ENCODE data around the gene ENTHD1. TPM values are rescaled to one million over a fixed set of nuclear protein-coding genes. Genes with fewer than 3 reads are reported as not detected.

Gene ENTHD1
- total and polyA plus RNA-seq, 2 donors (not counting 3 experiments of a cell fraction or from before 2014, with no cell fraction given): not detected

- H3K9me3 ChIP-seq (replicated peaks; ENCODE audit: control insufficient read depth, insufficient read depth, low read length): no peaks in the 10 kb centered on the region
- POLR2A ChIA-PET: no interaction called here
- no TSS peak for BruUV-seq (replicated peaks)
Observed at GRCh38 chr22:39872548-39872947, 21.0 kb downstream of the ENTHD1 start.

More at GRCh38 chr22:39872548-39872947, 21.0 kb downstream of the ENTHD1 start:
- H4K20me1 ChIP-seq (replicated peaks; ENCODE audit: control insufficient read depth, extremely low read depth, insufficient read depth, low read length): no peaks in the 10 kb centered on the region
- H3K4me1 ChIP-seq (ENCODE audit: control insufficient read depth, extremely low read depth, insufficient read depth, low read length): no peaks in the 10 kb centered on the region
- H3K79me2 ChIP-seq (ENCODE audit: control insufficient read depth, insufficient read depth, low read length): no peaks in the 10 kb centered on the region
- TF ChIP-seq MAX (IDR thresholded peaks at IDR 0.05; ENCODE audit: insufficient read depth, insufficient read length): no peak
- TF ChIP-seq FOS (IDR thresholded peaks at IDR 0.05; ENCODE audit: borderline replicate concordance, insufficient read depth, low read length): no peak
- no peak for TF ChIP-seq POLR2A (IDR thresholded peaks at IDR 0.05; ENCODE audit: low read depth, low read length)
- no peak for TF ChIP-seq EZH2 (IDR thresholded peaks at IDR 0.05; ENCODE audit: borderline replicate concordance, low read depth, low read length, severe bottlenecking)
- no peak for TF ChIP-seq CTCF (IDR thresholded peaks at IDR 0.05; ENCODE audit: extremely low read depth in 1 of 2, insufficient read depth in 1 of 2, low read depth in 1 of 2, low read length in 2 of 2)
- TF ChIP-seq MYC (IDR thresholded peaks at IDR 0.05; ENCODE audit: low read depth, low read length): no peak
- no peak for TF ChIP-seq POLR2AphosphoS5 (IDR thresholded peaks at IDR 0.05; ENCODE audit: insufficient read depth, low read depth, low read length)
- no peak for TF ChIP-seq GATA2 (IDR thresholded peaks at IDR 0.05; ENCODE audit: insufficient read depth, insufficient read length, low read depth, low read length)
- TF ChIP-seq JUN (IDR thresholded peaks at IDR 0.05; ENCODE audit: borderline replicate concordance, insufficient read depth, insufficient read length, low read depth): no peak
- H3K36me3 ChIP-seq (ENCODE audit: control insufficient read depth in 2 of 2, extremely low read depth in 1 of 2, insufficient read depth in 2 of 2, low read length in 2 of 2): no peaks in the 10 kb centered on the region
- H3K27ac ChIP-seq (ENCODE audit: insufficient read depth, low read depth, low read length): no peak overlapping the region
- no peak overlapping the region for H3K4me2 ChIP-seq (ENCODE audit: insufficient read depth, low read length)
- H3K9me1 ChIP-seq (replicated peaks; ENCODE audit: control insufficient read depth, extremely low read depth, insufficient read depth, low read length): no peaks in the 10 kb centered on the region
- dilution Hi-C loops (cut with MboI; ENCODE audit: extremely low pct_ligation_motif_present, low sequenced_read_pairs) (no loop called here), intact Hi-C loops (cut with micrococcal nuclease) (no loop called here)
- CTCF ChIA-PET: interaction anchor here (1.4 to 3.1 kb wide), 3 partner anchors 12 to 152 kb away, joined by 3 to 12 read pairs (median 4); no protein-coding TSS in a partner anchor
- no peak for FAIRE-seq
- H3K4me3 ChIP-seq (replicated peaks in 1 of 3; ENCODE audit: insufficient read depth in 1 of 3, low read depth in 1 of 3, low read length in 3 of 3): no peak overlapping the region
- DNase-seq (ENCODE audit: low read depth, low spot score): no peak
- H3K9ac ChIP-seq (replicated peaks; ENCODE audit: extremely low read depth, insufficient read depth, low read length): no peak overlapping the region
- H2AFZ ChIP-seq (ENCODE audit: low read depth, low read length): no peak overlapping the region
- peaks cover 14 to 18% of the 10 kb centered on the region in 2 experiments for H3K27me3 ChIP-seq (ENCODE audit: control insufficient read depth in 2 of 2, insufficient read depth in 2 of 2, low read length in 2 of 2)
